ENCODE measurements around the gene GABRG3.

Gene GABRG3

DNA sequence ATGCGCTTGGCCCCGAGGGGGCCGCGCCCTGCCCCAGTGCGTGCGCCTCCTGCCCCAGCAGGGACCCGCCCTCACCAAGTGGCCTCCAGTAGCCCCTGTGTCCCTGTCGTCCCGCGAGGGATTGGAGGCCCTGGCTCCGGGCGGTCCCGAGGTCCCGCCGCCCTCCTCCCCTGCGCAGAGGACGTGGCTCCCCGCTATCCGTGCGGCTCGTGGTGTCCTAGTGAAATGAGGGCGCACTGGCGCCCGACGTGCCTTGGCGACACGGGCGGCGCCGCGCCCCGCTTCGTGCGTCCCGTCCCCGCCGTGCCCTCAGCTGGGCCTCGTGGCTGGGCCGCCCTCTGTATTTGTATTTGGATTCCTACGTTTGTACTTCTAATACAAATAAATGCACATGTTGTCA lies 570.6 kb downstream of the GABRG3 start:
- no peak for DNase-seq (ENCODE audit: extremely low read depth, low read depth)
- no peak overlapping the region for H3K4me3 ChIP-seq (replicated peaks; ENCODE audit: low read depth, low read length)
- no peak for TF ChIP-seq CTCF (IDR thresholded peaks at IDR 0.05; ENCODE audit: low read depth, low read length, missing control alignments)

- no peak for TF ChIP-seq CTCF (IDR thresholded peaks at IDR 0.05; ENCODE audit: low read depth, low read length, missing control alignments)
- H3K4me3 ChIP-seq (replicated peaks; ENCODE audit: low read depth, low read length) = no peak overlapping the region
- no peak for DNase-seq (ENCODE audit: extremely low read depth, low read depth)
Observed at GRCh38 chr15:27545494-27546255, 574.7 kb downstream of the GABRG3 start.

DNA sequence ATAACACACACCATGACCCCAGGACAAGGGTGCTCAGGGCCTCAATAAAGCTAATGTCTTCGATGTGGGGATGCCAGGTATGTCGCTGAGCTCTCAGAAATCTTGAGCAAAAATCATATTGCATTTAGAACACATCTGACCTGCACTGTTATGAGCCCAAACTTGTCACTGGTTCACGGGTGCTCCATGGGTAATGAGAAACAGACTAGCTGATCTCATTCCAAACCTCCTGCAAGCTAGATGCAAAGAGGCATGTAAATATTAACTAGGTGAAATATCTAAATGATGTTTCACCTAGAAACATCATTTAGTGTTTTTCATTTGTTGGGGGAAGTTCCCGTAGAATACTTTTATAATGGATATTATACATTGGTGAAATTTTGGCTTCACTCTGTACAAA lies 578.8 kb downstream of the GABRG3 start:
- no peak for DNase-seq (ENCODE audit: extremely low read depth, low read depth)
- TF ChIP-seq CTCF (IDR thresholded peaks at IDR 0.05; ENCODE audit: low read depth, low read length, missing control alignments) = no peak
- no peak overlapping the region for H3K4me3 ChIP-seq (replicated peaks; ENCODE audit: low read depth, low read length)

GRCh38 chr15:27550635-27551034 lies 579.7 kb downstream of the GABRG3 start:
- no peak for TF ChIP-seq CTCF (IDR thresholded peaks at IDR 0.05; ENCODE audit: low read depth, low read length, missing control alignments)
- no peak for DNase-seq (ENCODE audit: extremely low read depth, low read depth)
- H3K4me3 ChIP-seq (replicated peaks; ENCODE audit: low read depth, low read length) = no peak overlapping the region

GRCh38 chr15:27561816-27562215 lies 590.8 kb downstream of the GABRG3 start:
- no peak for TF ChIP-seq CTCF (IDR thresholded peaks at IDR 0.05; ENCODE audit: low read depth, low read length, missing control alignments)
- H3K4me3 ChIP-seq (replicated peaks; ENCODE audit: low read depth, low read length) = no peak overlapping the region
- no peak for DNase-seq (ENCODE audit: extremely low read depth, low read depth)

DNA sequence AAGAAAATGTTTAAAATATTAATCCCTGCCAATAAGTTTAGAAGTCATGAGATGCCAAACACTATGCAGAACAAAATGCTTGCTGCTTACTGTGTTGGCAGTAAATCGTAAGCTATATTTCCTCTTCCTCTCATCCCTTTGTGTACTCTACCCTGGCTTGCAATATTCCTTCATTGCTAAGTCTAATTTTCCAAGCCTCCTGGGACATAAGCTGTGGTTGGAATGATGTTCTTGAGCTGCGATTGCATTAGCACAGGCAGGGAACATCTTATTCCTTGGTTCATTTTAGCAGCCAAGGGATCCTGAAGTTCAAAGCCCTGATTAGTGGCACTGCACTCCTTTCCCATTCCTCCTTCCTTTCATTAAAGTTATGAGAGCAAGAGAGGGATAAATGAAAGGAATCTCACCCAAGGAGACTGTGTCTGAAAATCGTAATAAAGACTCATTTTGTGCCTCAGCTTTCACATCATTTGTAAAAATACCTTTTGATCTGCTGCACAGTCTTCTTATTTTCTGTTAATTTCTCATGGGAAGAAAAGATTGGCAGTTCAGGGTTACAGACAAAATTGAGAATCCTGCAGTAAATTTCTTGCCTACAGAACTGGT lies 592.9 kb downstream of the GABRG3 start:
- TF ChIP-seq CTCF (IDR thresholded peaks at IDR 0.05; ENCODE audit: low read depth, low read length, missing control alignments) = no peak
- no peak for DNase-seq (ENCODE audit: extremely low read depth, low read depth)
- H3K4me3 ChIP-seq (replicated peaks; ENCODE audit: low read depth, low read length) = no peak overlapping the region
